Stromal cell of bone marrow (primary cell): ENCODE results near the gene MRAP2.

ENCODE experiments used
- DNase-seq: peaks from one replicate; pipeline ENCODE4 v3.0.0-alpha.2; 2012; ENCODE audit warnings: low read depth

The MRAP2 gene

DNA sequence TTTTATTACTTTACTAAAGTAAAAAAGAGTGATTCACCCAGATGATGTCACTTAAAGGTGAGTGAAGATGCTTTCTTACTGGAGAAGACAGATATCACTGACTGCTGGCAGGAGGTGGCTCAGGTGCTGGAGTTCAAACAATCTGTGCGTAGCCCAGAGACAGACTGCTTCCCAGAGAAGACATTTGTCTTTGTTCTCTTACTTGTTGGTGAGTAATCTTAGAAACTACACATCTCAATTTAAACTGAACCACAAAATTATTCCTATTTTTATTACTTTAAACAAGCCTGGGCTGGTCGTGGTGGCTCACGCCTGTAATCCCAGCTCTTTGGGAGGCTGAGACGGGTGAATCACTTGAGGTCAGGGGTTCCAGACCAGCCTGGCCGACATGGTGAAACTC is 101.7 kb downstream of the MRAP2 start:
- DNase-seq, result no peak

- DNase-seq, result no peak
Observed at GRCh38 chr6:84136364-84137050, 102.9 kb downstream of the MRAP2 start.

GRCh38 chr6:84137051-84137375 is 103.4 kb downstream of the MRAP2 start:
- DNase-seq, result no peak

- no peak for DNase-seq
Observed at GRCh38 chr6:84137989-84138575, 104.5 kb downstream of the MRAP2 start.

DNA sequence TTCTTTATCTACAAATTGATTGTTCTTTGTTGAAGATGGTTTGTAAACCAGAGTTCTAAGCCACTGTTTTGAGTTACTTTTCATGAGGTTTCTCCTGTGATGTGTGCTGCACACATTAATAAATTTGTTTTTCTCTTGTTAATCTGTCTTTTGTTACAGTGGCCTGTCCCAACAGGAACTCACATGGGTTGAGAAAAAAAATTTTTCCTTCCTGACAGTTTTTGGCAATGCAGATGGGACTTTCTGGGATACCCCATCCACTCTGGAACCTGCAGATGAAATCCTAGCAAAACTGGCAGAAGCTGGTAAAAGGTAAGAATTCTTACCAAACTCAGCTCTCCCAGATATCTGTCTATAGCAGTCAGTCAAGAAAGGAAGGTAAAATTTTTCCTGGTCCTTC is 105.7 kb downstream of the MRAP2 start:
- DNase-seq, result no peak
